Left ventricle myocardium inferior (tissue), 1 donor: ENCODE measurements around the gene APOL5. TPM values are rescaled to one million over a fixed set of nuclear protein-coding genes. Genes with fewer than 3 reads are reported as not detected.

Source experiments
- DNase-seq: peaks from one replicate; pipeline ENCODE4 v3.0.0-alpha.2; 2020
- H3K27ac ChIP-seq: fragments of 200-600 bp; replicated peaks from 2 replicates; pipeline ENCODE4 v1.8.0; 2021
- H3K27me3 ChIP-seq: fragments of 200-600 bp; 2 replicates; pipeline ENCODE4 v1.8.0; 2021; ENCODE audit warnings: low read depth
- H3K36me3 ChIP-seq: fragments of 200-600 bp; 2 replicates; pipeline ENCODE4 v1.8.0; 2021
- H3K4me1 ChIP-seq: fragments of 200-600 bp; 2 replicates; pipeline ENCODE4 v1.8.0; 2021
- H3K4me3 ChIP-seq: fragments of 200-600 bp; 2 replicates; pipeline ENCODE4 v1.8.0; 2021; ENCODE audit warnings: mild to moderate bottlenecking, moderate library complexity
- H3K9me3 ChIP-seq: fragments of 200-600 bp; replicated peaks from 2 replicates; pipeline ENCODE4 v1.8.0; 2021
- intact Hi-C: fragments of 100-400 bp; cut with micrococcal nuclease; formaldehyde crosslinking; loops from one replicate; pipeline ENCODE4 v1.11.0; 2022
- total RNA-seq: library from RNA; stranded (reverse); fragmentation: NEBNext Ultra II Directional; extraction: Animal tissue kit (Norgen Biotek cat#: 25700); gene quantifications from one replicate; pipeline ENCODE4 v1.2.1, GENCODE V29; 2021
- TF ChIP-seq, protein P1 (sequence below): fragments of 200-600 bp; IDR thresholded peaks from 2 replicates; pipeline ENCODE4 v1.8.0; 2021; ENCODE audit warnings: antibody characterized with exemption, mild to moderate bottlenecking, borderline replicate concordance
- donor health status: DM: no; HTN: yes; CAD: no; lungs with severe emphysema.

APOL5 gene
- total RNA-seq, 1 donor from 2014 or later: not detected

DNA sequence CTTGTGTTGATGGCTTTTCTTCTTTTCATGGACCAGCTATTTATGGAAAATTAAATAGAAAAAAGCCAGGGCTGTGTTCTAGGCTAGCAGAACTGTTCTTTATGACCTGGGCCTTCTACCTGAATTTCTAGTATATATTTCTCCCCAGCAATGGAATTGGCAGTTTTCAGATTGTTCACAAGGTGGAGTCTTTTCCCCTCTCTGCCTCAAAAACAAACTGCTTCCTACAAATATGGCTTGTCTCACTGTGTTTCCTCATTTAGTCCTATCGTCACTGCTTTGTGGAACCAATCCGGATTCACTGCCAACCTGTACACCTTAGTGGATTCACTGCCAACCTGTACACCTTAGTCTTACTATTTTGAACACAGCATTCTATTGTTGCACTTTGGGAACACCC lies 5.0 kb upstream of the APOL5 start:
- no peak for DNase-seq

DNA sequence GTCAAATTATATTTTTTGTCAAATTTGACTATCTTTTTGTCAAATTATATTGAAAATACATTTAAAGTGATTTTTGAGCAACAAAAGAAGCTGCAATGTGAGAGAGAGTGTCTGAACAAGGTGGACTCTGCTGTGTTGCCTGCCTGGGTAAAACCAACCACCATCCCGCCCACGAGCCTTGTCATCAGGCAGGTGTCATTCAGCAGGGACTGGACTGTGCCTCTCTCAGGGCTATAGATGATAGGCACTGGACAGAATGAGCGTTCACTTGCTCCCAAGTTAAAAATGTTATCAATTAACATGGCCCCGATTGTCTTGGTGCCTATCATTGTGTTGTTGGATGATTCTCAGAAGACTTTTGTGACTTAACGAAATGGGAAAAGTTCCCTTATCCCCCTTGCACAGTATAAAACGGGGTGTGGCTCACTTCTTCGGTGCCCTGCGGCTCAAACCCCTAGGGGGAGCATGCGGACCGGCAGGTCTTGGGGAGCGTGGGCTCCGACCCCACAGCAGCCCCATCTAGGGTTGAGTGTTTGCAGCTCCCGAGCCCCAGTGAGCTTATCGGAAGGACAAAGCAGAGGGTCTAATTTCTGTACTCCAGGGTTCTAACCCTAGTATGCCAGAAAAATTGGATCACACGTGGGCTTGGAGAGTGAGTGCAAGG lies 1.7 kb downstream of the APOL5 start:
- TF ChIP-seq, protein P1, sequence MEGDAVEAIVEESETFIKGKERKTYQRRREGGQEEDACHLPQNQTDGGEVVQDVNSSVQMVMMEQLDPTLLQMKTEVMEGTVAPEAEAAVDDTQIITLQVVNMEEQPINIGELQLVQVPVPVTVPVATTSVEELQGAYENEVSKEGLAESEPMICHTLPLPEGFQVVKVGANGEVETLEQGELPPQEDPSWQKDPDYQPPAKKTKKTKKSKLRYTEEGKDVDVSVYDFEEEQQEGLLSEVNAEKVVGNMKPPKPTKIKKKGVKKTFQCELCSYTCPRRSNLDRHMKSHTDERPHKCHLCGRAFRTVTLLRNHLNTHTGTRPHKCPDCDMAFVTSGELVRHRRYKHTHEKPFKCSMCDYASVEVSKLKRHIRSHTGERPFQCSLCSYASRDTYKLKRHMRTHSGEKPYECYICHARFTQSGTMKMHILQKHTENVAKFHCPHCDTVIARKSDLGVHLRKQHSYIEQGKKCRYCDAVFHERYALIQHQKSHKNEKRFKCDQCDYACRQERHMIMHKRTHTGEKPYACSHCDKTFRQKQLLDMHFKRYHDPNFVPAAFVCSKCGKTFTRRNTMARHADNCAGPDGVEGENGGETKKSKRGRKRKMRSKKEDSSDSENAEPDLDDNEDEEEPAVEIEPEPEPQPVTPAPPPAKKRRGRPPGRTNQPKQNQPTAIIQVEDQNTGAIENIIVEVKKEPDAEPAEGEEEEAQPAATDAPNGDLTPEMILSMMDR: no peak
- DNase-seq: no peak
- intact Hi-C loops: no loop called here

More for the DNA sequence above, 5.0 kb upstream of the APOL5 start:
- H3K27me3 ChIP-seq: no peaks in the 10 kb centered on the region
- H3K27ac ChIP-seq: no peak overlapping the region
- no peaks in the 10 kb centered on the region for H3K4me1 ChIP-seq
- H3K4me3 ChIP-seq: no peak overlapping the region
- H3K9me3 ChIP-seq: peaks cover 9% of the 10 kb centered on the region
- intact Hi-C loops: no loop called here
- no peaks in the 10 kb centered on the region for H3K36me3 ChIP-seq
- TF ChIP-seq, protein P1: no peak

DNA sequence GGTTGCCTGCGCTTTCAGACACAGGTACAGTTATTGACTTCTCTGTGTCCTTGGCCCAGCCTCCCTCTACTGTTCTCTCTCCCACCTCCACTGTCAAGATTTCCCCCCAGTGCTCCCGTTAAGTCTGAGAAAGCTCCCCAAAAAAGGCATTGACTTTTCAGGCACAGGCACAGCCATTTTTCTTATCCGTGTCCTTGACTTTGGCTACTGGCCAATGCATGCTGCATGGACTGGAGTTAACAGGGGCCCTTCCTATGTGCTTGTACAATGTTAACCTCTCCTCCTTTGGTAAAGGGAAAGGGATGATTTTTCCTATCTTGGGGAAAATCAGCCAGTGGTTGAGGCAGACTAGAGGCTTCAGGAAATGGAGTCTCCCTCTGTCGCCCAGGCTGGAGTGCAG lies 4.3 kb downstream of the APOL5 start:
- H3K27me3 ChIP-seq: no peaks in the 10 kb centered on the region
- no peak overlapping the region for H3K4me3 ChIP-seq
- TF ChIP-seq, protein P1: no peak
- DNase-seq: no peak
- intact Hi-C loops: no loop called here
- H3K27ac ChIP-seq: no peak overlapping the region
- H3K9me3 ChIP-seq: peaks cover 4% of the 10 kb centered on the region
- H3K36me3 ChIP-seq: no peaks in the 10 kb centered on the region
- H3K4me1 ChIP-seq: peaks cover 5% of the 10 kb centered on the region

More for the DNA sequence above, 1.7 kb downstream of the APOL5 start:
- no peak overlapping the region for H3K4me3 ChIP-seq
- H3K27ac ChIP-seq: no peak overlapping the region
- H3K36me3 ChIP-seq: no peaks in the 10 kb centered on the region
- H3K27me3 ChIP-seq: no peaks in the 10 kb centered on the region
- H3K9me3 ChIP-seq: peaks cover 4% of the 10 kb centered on the region
- peaks cover 5% of the 10 kb centered on the region for H3K4me1 ChIP-seq

DNA sequence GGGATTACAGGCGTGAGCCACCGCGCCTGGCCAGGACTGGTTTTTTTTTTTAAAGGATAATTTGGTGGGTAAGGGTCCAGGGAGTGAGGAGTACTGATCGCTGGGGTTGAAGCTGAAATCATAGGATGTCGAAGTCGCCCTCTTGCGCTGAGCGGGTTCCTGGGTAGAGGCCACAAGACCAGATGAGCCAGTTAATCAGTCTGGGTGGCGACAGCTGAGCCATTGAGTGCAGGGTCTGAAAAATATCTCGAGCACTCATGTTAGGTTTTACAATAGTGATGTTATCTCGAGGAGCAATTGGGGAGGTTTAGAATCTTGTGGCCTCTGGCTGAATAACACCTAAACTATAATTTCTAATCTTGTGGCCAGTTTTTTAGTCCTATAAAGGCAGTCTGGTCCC lies 7.8 kb downstream of the APOL5 start:
- TF ChIP-seq, protein P1: no peak
- no peak for DNase-seq
- H3K9me3 ChIP-seq: no peaks in the 10 kb centered on the region
- no peaks in the 10 kb centered on the region for H3K27me3 ChIP-seq
- intact Hi-C loops: no loop called here
- no peak overlapping the region for H3K27ac ChIP-seq
- no peaks in the 10 kb centered on the region for H3K36me3 ChIP-seq
- H3K4me1 ChIP-seq: peaks cover 5% of the 10 kb centered on the region
- no peak overlapping the region for H3K4me3 ChIP-seq

DNA sequence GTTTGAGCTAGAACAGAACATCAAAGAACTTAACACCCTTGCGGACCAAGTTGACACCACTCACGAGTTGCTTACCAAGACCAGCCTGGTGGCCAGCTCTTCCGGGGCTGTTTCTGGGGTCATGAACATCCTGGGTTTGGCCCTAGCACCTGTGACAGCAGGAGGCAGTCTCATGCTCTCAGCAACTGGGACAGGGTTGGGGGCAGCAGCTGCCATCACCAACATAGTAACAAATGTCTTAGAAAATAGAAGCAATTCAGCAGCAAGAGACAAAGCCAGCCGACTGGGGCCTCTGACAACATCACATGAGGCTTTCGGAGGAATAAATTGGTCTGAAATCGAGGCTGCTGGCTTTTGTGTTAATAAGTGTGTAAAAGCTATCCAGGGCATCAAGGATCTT lies 8.7 kb downstream of the APOL5 start:
- Histone ChIP-seq H3K4me1 (peaks cover 5% of the 10 kb centered on the region), H3K4me3 (no peak overlapping the region), H3K36me3 (no peaks in the 10 kb centered on the region), H3K9me3 (no peaks in the 10 kb centered on the region), H3K27ac (no peak overlapping the region), H3K27me3 (no peaks in the 10 kb centered on the region)
- DNase-seq: no peak
- TF ChIP-seq, protein P1: no peak
- intact Hi-C loops: no loop called here
